GM12878 (cell line): ENCODE results near the gene SCAP. TPM values are rescaled to one million over a fixed set of nuclear protein-coding genes. Genes with fewer than 3 reads are reported as not detected.
A peak's percentile ranks its signal among the peaks of the same experiment; 100 is the strongest.

Experiments used
- ATAC-seq: fragments of 200-7000 bp; cut with Tn5 transposase; 3 replicates; pipeline ENCODE4 v1.9.1; 2020; ENCODE audit warnings: mild to moderate bottlenecking, moderate library complexity
- BruUV-seq: library from RNA; stranded (reverse); fragments of 400-500 nt; replicated peaks from 2 replicates; lab custom pipeline; 2021; lab: Mats Ljungman, UMichigan
- CTCF ChIA-PET: fragments of 300-600 bp; sonication (Branson Sonifier 250); formaldehyde crosslinking; extraction: SDS; loops from one replicate; lab custom pipeline; 2021; ENCODE audit warnings: inconsistent platforms; lab: Yijun Ruan, JAX
- POLR2A ChIA-PET: fragments of 350-600 bp; formaldehyde crosslinking; extraction: SDS; loops from one replicate; lab custom pipeline; 2021; ENCODE audit warnings: inconsistent platforms; lab: Charles Lee
- RAD21 ChIA-PET: fragments of 300-600 bp; sonication (Branson Sonifier 250); formaldehyde crosslinking; loops from one replicate; lab custom pipeline; 2023; ENCODE audit warnings: antibody characterized with exemption; ENCODE audit not compliant: unreplicated experiment; lab: Charles Lee
- SMC1A ChIA-PET: fragments of 300-600 bp; sonication (Branson Sonifier 250); formaldehyde crosslinking; loops from one replicate; lab custom pipeline; 2023; ENCODE audit not compliant: unreplicated experiment, uncharacterized antibody; lab: Charles Lee
- DNase-seq: peaks from one replicate; pipeline ENCODE4 v3.0.0-alpha.2; 2011; ENCODE audit warnings: low read depth, low spot score
- FAIRE-seq: peaks from 3 replicates; lab custom pipeline; 2011; peaks lifted over from hg19 to GRCh38; lab: Jason Lieb, UNC
- H2AFZ ChIP-seq: 2 replicates; pipeline ENCODE4 v1.6.0; 2011; ENCODE audit warnings: low read depth, low read length, control low read depth; ENCODE audit not compliant: control insufficient read depth
- H3K27ac ChIP-seq: 2 replicates; pipeline ENCODE4 v1.5.1; 2011; ENCODE audit warnings: control low read depth; ENCODE audit not compliant: control insufficient read depth, insufficient read depth
- H3K27me3 ChIP-seq, 2 experiments: replicated peaks in 1 of 2; 2 replicates each; pipeline versions ENCODE4 v1.6.0 to v1.6.1; 2011; ENCODE audit warnings: low read length in 1 of 2; ENCODE audit not compliant: control insufficient read depth in 2 of 2, insufficient read depth in 2 of 2
- H3K36me3 ChIP-seq, 2 experiments: 2 replicates each; pipeline ENCODE4 v1.5.1; 2011; ENCODE audit warnings: low read length in 1 of 2; ENCODE audit not compliant: control insufficient read depth in 2 of 2, insufficient read depth in 2 of 2
- H3K4me1 ChIP-seq: 2 replicates; pipeline ENCODE4 v1.6.1; 2011; ENCODE audit warnings: mild to moderate bottlenecking, low read length, moderate library complexity, mixed read lengths; ENCODE audit not compliant: control insufficient read depth, insufficient read depth
- H3K4me2 ChIP-seq: 2 replicates; pipeline ENCODE4 v1.6.0; 2011; ENCODE audit warnings: control low read depth; ENCODE audit not compliant: control insufficient read depth, insufficient read depth
- H3K4me3 ChIP-seq: fragments of 200-600 bp; sonication (generic); 2 replicates; pipeline ENCODE4 v1.5.1; 2016
- H3K79me2 ChIP-seq: 2 replicates; pipeline ENCODE4 v1.6.0; 2011; ENCODE audit warnings: low read length; ENCODE audit not compliant: control insufficient read depth, insufficient read depth
- H3K9ac ChIP-seq: 2 replicates; pipeline ENCODE4 v1.8.0; 2011; ENCODE audit warnings: low read length, control low read depth, mixed read lengths; ENCODE audit not compliant: control insufficient read depth, insufficient read depth
- H3K9me3 ChIP-seq: replicated peaks from 3 replicates; pipeline ENCODE4 v1.5.1; 2011; ENCODE audit warnings: mild to moderate bottlenecking, low read length; ENCODE audit not compliant: control insufficient read depth, insufficient read depth
- H4K20me1 ChIP-seq: 2 replicates; pipeline ENCODE4 v1.6.0; 2011; ENCODE audit not compliant: control insufficient read depth, insufficient read depth
- DPF2 ChIP-seq: fragments of 450-650 bp; IDR thresholded peaks from 2 replicates; pipeline ENCODE4 v1.6.1; 2017; ENCODE audit warnings: mild to moderate bottlenecking
- FOXM1 ChIP-seq: IDR thresholded peaks from 2 replicates; pipeline ENCODE4 v1.6.1; 2012; ENCODE audit warnings: low read depth, mild to moderate bottlenecking, inconsistent platforms, low read length, moderate library complexity
- IKZF1 ChIP-seq: fragments of 450-650 bp; conservative IDR thresholded peaks from 2 replicates; pipeline ENCODE4 v1.6.1; 2017; ENCODE audit warnings: antibody characterized with exemption, mild to moderate bottlenecking
- KDM1A ChIP-seq: fragments of 200-600 bp; sonication (generic); IDR thresholded peaks from 2 replicates; pipeline ENCODE4 v1.6.1; 2016; ENCODE audit warnings: borderline replicate concordance
- RB1 ChIP-seq: fragments of 450-650 bp; formaldehyde crosslinking; IDR thresholded peaks from 2 replicates; pipeline ENCODE4 v1.6.1; 2017; ENCODE audit warnings: mild to moderate bottlenecking, borderline replicate concordance
- SREBF2 ChIP-seq: IDR thresholded peaks from 2 replicates; pipeline ENCODE4 v1.6.1; 2012; ENCODE audit warnings: mild to moderate bottlenecking, low read length
- TARDBP ChIP-seq: IDR thresholded peaks from 2 replicates; pipeline ENCODE4 v1.6.1; 2016; ENCODE audit warnings: borderline replicate concordance
- ZNF24 ChIP-seq: fragments of 450-650 bp; IDR thresholded peaks from 2 replicates; pipeline ENCODE4 v1.6.1; 2017; ENCODE audit warnings: antibody characterized with exemption, mild to moderate bottlenecking
- WGBS: methylation state at CpG from one replicate; pipeline ENCODE4 v1.1.6; 2016; ENCODE audit warnings: low lambda C conversion rate; ENCODE audit not compliant: insufficient replicate concordance, insufficient coverage; ENCODE audit errors: missing lambda C conversion rate; 5-methylcytosine and 5-hydroxymethylcytosine counted together
- in situ Hi-C: fragments of 300-500 bp; cut with MboI; formaldehyde crosslinking; loops from 9 replicates; pipeline ENCODE4 v1.14.3; 2018; ENCODE audit warnings: mixed read lengths
- intact Hi-C: fragments of 100-400 bp; cut with micrococcal nuclease; formaldehyde crosslinking; loops from one replicate; pipeline ENCODE4 v1.14.2; 2022; ENCODE audit not compliant: unreplicated experiment
- polyA plus RNA-seq, 11 experiments: library from polyadenylated mRNA; depleted of rRNA in 4 of 11; unstranded in 6 of 11; stranded (reverse) in 5 of 11; fragments of >200 nt; fragmentation: Nextera tagmentation in 4 of 11; fragmentation: Illumina TruSeq in 1 of 11; extraction: Ambion mirVana in 4 of 11; extraction: Trizol in 1 of 11; gene quantifications; 1 replicate in 1 of 11; 2 replicates in 10 of 11; pipeline versions ENCODE4 v1.2.1 to v1.2.3, GENCODE V29; 2011 to 2016; ENCODE audit warnings: inconsistent platforms in 2 of 11, missing spikeins in 2 of 11, low read depth in 1 of 11
- total RNA-seq, 4 experiments: library from RNA; depleted of rRNA in 3 of 4; stranded (reverse); fragments of >200 nt in 3 of 4; fragmentation: Illumina TruSeq in 1 of 4; extraction: Trizol in 1 of 4; gene quantifications; 2 replicates each; pipeline versions ENCODE4 v1.2.1 to v1.2.3, GENCODE V29; 2013 to 2021
- TF ChIP-seq, protein P1 (sequence below): fragments of 450-650 bp; IDR thresholded peaks from 2 replicates; pipeline ENCODE4 v1.6.1; 2018; ENCODE audit warnings: mild to moderate bottlenecking, low read depth, moderate library complexity; ENCODE audit not compliant: partially characterized antibody
- TF ChIP-seq, protein P2 (sequence below): IDR thresholded peaks from 2 replicates; pipeline ENCODE4 v1.6.1; 2012; ENCODE audit warnings: low read length, inconsistent platforms
- TF ChIP-seq, protein P3 (sequence below): fragments of 450-650 bp; formaldehyde crosslinking; IDR thresholded peaks from 2 replicates; pipeline ENCODE4 v1.4.0; 2020; ENCODE audit warnings: mild to moderate bottlenecking, moderate library complexity

Gene SCAP
- total and polyA plus RNA-seq, 10 of the 15 experiments (the other 5 are each of a cell fraction or from before 2014, with no cell fraction given), result 1.5 to 64.1 (median 27.9) TPM

DNA sequence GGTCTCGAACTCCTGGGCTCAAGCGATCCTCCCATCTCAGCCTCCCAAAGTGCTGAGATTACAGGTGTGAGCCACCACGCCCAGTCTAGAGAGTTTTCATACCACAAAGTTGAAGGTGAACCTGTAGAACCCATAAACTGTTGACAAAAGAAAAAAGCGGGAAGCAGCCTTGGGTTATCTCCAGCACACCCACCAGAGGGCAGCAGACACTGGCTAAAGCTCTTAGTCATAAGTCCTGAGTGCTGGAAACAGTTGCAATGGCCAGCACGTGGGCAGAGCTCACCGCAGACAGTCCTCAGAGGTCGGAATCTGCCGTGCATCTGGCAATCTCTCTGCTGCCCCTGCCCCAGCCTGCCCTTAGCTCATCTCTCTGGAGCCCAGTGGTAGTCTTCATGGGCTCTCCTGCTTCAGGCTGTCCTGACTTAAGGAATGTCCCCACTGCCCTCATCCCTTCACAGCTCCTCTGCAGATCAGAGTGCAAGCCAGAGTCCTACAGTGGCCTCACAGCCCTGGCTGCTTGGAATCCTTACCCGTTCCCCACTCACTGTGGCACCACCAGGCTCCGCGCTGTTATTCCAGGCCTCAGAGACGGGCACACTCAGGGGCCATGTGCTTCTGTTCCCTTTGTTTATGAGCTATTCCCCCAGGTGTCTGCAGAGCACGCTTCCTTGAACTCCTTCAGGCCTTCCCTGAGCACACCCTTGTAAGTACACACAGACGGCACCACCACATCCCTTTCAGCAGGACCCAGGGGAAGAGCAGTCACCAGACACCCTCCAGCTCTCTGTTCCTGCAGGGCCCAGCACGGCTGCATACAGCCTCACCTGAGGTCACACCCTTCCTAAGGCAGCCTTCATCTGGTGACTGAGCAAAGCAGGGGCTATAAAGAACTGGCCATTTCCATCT lies 46.6 kb upstream of the SCAP start:
- BruUV-seq, result no TSS peak
- no peak overlapping the region; the same call in 1 of the 2 replicates for H3K9ac ChIP-seq
- DNase-seq, result peak; percentile 69
- no peaks in the 10 kb centered on the region for H3K79me2 ChIP-seq
- POLR2A ChIA-PET, result interaction anchor here (0.9 to 1.4 kb wide), 2 partner anchors 258 to 267 kb away, joined by 4 to 5 read pairs; no protein-coding TSS in a partner anchor
- WGBS, result 37% methylated on average over 15 of the region's 15 CpGs
- peak overlapping the region; percentile 66 for H2AFZ ChIP-seq
- H3K27ac ChIP-seq, result no peak overlapping the region
- FAIRE-seq, result peak; percentile 91
- H3K4me3 ChIP-seq, result no peak overlapping the region
- no peaks in the 10 kb centered on the region for H3K36me3 ChIP-seq
- CTCF ChIA-PET, result interaction anchor here (0.5 to 5.3 kb wide), 52 partner anchors 8 to 914 kb away, joined by 3 to 83 read pairs (median 4); partner anchors contain the start of genes DHX30, ELP6 and SCAP
- no peaks in the 10 kb centered on the region for H4K20me1 ChIP-seq
- SMC1A ChIA-PET, result interaction anchor here (0.5 to 2.9 kb wide), 24 partner anchors 12 to 629 kb away, joined by 3 to 26 read pairs (median 4); no protein-coding TSS in a partner anchor
- RAD21 ChIA-PET, result interaction anchor here (0.6 to 2.5 kb wide), 26 partner anchors 9 to 637 kb away, joined by 3 to 43 read pairs (median 4); partner anchors contain the start of genes ELP6 and SCAP
- in situ Hi-C loops (loop anchor here (5.0 to 10.0 kb wide), 2 partner anchors 265 to 632 kb away; no protein-coding TSS in a partner anchor), intact Hi-C loops (loop anchor here (1.0 to 10.0 kb wide), 4 partner anchors 132 to 632 kb away; no protein-coding TSS in a partner anchor)
- ATAC-seq, result peak; percentile 99
- H3K9me3 ChIP-seq, result no peaks in the 10 kb centered on the region
- no peaks in the 10 kb centered on the region; a peak in 1 of 4 replicates for H3K27me3 ChIP-seq
- peak overlapping the region; percentile 55; the same call in 1 of the 2 replicates for H3K4me2 ChIP-seq
- peaks cover 6% of the 10 kb centered on the region; the same call in 1 of the 2 replicates for H3K4me1 ChIP-seq
- TF ChIP-seq SREBF2 (no peak), DPF2 (peak; percentile 39; the same call in 1 of the 2 replicates), KDM1A (no peak), FOXM1 (no peak), TARDBP (0 out of 2 replicates have a peak, but pooled peaks have one; percentile 51), ZNF24 (no peak), IKZF1 (peak; percentile 51), RB1 (peak; percentile 99)
- TF ChIP-seq, protein P1, sequence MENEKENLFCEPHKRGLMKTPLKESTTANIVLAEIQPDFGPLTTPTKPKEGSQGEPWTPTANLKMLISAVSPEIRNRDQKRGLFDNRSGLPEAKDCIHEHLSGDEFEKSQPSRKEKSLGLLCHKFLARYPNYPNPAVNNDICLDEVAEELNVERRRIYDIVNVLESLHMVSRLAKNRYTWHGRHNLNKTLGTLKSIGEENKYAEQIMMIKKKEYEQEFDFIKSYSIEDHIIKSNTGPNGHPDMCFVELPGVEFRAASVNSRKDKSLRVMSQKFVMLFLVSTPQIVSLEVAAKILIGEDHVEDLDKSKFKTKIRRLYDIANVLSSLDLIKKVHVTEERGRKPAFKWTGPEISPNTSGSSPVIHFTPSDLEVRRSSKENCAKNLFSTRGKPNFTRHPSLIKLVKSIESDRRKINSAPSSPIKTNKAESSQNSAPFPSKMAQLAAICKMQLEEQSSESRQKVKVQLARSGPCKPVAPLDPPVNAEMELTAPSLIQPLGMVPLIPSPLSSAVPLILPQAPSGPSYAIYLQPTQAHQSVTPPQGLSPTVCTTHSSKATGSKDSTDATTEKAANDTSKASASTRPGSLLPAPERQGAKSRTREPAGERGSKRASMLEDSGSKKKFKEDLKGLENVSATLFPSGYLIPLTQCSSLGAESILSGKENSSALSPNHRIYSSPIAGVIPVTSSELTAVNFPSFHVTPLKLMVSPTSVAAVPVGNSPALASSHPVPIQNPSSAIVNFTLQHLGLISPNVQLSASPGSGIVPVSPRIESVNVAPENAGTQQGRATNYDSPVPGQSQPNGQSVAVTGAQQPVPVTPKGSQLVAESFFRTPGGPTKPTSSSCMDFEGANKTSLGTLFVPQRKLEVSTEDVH, result no peak
- TF ChIP-seq, protein P2, sequence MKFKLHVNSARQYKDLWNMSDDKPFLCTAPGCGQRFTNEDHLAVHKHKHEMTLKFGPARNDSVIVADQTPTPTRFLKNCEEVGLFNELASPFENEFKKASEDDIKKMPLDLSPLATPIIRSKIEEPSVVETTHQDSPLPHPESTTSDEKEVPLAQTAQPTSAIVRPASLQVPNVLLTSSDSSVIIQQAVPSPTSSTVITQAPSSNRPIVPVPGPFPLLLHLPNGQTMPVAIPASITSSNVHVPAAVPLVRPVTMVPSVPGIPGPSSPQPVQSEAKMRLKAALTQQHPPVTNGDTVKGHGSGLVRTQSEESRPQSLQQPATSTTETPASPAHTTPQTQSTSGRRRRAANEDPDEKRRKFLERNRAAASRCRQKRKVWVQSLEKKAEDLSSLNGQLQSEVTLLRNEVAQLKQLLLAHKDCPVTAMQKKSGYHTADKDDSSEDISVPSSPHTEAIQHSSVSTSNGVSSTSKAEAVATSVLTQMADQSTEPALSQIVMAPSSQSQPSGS, result no peak
- TF ChIP-seq, protein P3, sequence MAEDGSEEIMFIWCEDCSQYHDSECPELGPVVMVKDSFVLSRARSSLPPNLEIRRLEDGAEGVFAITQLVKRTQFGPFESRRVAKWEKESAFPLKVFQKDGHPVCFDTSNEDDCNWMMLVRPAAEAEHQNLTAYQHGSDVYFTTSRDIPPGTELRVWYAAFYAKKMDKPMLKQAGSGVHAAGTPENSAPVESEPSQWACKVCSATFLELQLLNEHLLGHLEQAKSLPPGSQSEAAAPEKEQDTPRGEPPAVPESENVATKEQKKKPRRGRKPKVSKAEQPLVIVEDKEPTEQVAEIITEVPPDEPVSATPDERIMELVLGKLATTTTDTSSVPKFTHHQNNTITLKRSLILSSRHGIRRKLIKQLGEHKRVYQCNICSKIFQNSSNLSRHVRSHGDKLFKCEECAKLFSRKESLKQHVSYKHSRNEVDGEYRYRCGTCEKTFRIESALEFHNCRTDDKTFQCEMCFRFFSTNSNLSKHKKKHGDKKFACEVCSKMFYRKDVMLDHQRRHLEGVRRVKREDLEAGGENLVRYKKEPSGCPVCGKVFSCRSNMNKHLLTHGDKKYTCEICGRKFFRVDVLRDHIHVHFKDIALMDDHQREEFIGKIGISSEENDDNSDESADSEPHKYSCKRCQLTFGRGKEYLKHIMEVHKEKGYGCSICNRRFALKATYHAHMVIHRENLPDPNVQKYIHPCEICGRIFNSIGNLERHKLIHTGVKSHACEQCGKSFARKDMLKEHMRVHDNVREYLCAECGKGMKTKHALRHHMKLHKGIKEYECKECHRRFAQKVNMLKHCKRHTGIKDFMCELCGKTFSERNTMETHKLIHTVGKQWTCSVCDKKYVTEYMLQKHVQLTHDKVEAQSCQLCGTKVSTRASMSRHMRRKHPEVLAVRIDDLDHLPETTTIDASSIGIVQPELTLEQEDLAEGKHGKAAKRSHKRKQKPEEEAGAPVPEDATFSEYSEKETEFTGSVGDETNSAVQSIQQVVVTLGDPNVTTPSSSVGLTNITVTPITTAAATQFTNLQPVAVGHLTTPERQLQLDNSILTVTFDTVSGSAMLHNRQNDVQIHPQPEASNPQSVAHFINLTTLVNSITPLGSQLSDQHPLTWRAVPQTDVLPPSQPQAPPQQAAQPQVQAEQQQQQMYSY, result no peak
